ENCODE results near the gene LCA5L. TPM values are rescaled to one million over a fixed set of nuclear protein-coding genes. Genes with fewer than 3 reads are reported as not detected.
A peak's percentile ranks its signal among the peaks of the same experiment; 100 is the strongest.

The LCA5L gene
- total and polyA plus RNA-seq, 2 of the 13 experiments (the other 11 are each of a cell fraction or from before 2014, with no cell fraction given): 0.13 to 0.55 TPM

GRCh38 chr21:39463308-39463707 lies 17.7 kb upstream of the LCA5L start (continued):
- no peak for TF ChIP-seq SIN3B (IDR thresholded peaks at IDR 0.05; ENCODE audit: low read length)

DNA sequence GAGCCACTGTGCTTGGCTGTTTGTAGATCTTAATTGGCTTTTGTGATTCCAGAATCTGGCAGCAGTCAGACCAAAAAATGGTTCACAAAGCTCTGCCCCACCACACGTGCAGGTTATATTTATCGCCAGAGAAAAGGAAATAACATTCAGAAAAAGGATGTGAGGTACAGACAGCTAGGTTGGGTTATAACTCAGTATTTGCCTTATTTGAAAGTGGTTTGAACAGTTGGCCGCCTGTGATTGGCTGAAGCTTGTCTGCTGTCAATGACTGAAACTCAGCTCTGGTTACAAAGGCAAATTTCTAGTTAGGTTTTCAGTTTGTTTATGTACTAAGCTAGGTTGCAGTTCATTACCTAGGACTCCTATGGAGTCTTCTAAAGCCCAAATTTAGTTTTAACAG lies 15.8 kb upstream of the LCA5L start:
- DNase-seq (ENCODE audit: low spot score): no peak
- ATAC-seq: no peak
- ChIA-PET POLR2A (no interaction called here), CTCF (ENCODE audit: low intra/inter-chr PET ratio, low total read pairs) (no interaction called here)
- BruUV-seq (replicated peaks): no TSS peak
- Histone ChIP-seq H3K9ac (ENCODE audit: insufficient read depth, low read depth, low read length) (no peak overlapping the region), H4K20me1 (ENCODE audit: insufficient read depth, low read length) (no peaks in the 10 kb centered on the region), H3K4me3 (replicated peaks in 1 of 3; ENCODE audit: insufficient read depth in 1 of 3, low read depth in 2 of 3, low read length in 3 of 3) (no peak overlapping the region), H3K27ac (ENCODE audit: extremely low read length, insufficient read depth, low read length) (no peak overlapping the region), H3K9me3 (ENCODE audit: low read length) (no peaks in the 10 kb centered on the region), H3K27me3 (ENCODE audit: control insufficient read depth in 1 of 2, insufficient read depth in 2 of 2, low read length in 2 of 2) (no peaks in the 10 kb centered on the region), H3K79me2 (ENCODE audit: insufficient read depth, low read length) (no peaks in the 10 kb centered on the region), H3K4me1 (ENCODE audit: insufficient read depth, low read length) (no peaks in the 10 kb centered on the region), H2AFZ (ENCODE audit: low read length) (no peak overlapping the region), H3K4me2 (ENCODE audit: low read depth, low read length) (no peak overlapping the region), H3K36me3 (replicated peaks in 1 of 2; ENCODE audit: control insufficient read depth in 1 of 2, insufficient read depth in 2 of 2, low read length in 2 of 2) (no peaks in the 10 kb centered on the region)
- intact Hi-C loops (cut with micrococcal nuclease; ENCODE audit: unreplicated experiment): no loop called here
- no peak for FAIRE-seq
- WGBS (ENCODE audit: low lambda C conversion rate): 48% methylated on average over 3 of the region's 3 CpGs
- TF ChIP-seq SETDB1 (CRISPR knock-in tag; IDR thresholded peaks at IDR 0.05; ENCODE audit: borderline replicate concordance) (no peak), JUNB (CRISPR knock-in tag; IDR thresholded peaks at IDR 0.05; ENCODE audit: borderline replicate concordance) (no peak), MED8 (CRISPR knock-in tag; IDR thresholded peaks at IDR 0.05; ENCODE audit: insufficient replicate concordance) (no peak)
- TF ChIP-seq, protein P1, sequence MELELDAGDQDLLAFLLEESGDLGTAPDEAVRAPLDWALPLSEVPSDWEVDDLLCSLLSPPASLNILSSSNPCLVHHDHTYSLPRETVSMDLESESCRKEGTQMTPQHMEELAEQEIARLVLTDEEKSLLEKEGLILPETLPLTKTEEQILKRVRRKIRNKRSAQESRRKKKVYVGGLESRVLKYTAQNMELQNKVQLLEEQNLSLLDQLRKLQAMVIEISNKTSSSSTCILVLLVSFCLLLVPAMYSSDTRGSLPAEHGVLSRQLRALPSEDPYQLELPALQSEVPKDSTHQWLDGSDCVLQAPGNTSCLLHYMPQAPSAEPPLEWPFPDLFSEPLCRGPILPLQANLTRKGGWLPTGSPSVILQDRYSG (CRISPR knock-in tag; IDR thresholded peaks at IDR 0.05): no peak
- in situ Hi-C loops (cut with HindIII; ENCODE audit: extremely low pct_ligation_motif_present, low pct_unique_long_range_greater_than_20kb): no loop called here

DNA sequence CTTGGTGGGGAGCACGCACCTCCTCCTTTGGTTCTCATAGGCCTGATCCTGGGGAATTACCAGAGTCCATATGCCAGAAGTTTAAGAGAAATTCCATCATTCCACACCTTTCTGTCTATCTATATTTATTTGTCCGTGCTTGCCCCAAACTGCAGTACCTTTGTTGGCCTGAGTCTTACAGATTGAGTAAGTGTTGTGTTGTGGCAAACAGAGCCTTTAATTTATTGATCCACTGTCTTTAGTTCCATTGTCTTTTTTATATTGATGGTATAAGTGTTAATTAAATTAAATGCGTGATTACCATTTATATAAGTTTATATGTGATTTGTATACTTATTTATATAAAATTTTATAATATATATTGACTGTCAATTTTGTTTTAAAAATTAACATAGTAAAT lies 11.1 kb upstream of the LCA5L start:
- no peak overlapping the region for H2AFZ ChIP-seq (ENCODE audit: low read length)

More for the DNA sequence above, 11.1 kb upstream of the LCA5L start:
- Histone ChIP-seq H3K36me3 (replicated peaks in 1 of 2; ENCODE audit: control insufficient read depth in 1 of 2, insufficient read depth in 2 of 2, low read length in 2 of 2) (no peaks in the 10 kb centered on the region), H3K4me1 (ENCODE audit: insufficient read depth, low read length) (0 out of 2 replicates have a peak, but pooled peaks cover under 1% of the 10 kb centered on the region), H4K20me1 (ENCODE audit: insufficient read depth, low read length) (no peaks in the 10 kb centered on the region), H3K79me2 (ENCODE audit: insufficient read depth, low read length) (no peaks in the 10 kb centered on the region), H3K4me3 (replicated peaks in 1 of 3; ENCODE audit: insufficient read depth in 1 of 3, low read depth in 2 of 3, low read length in 3 of 3) (no peak overlapping the region), H3K4me2 (ENCODE audit: low read depth, low read length) (no peak overlapping the region), H3K27ac (ENCODE audit: extremely low read length, insufficient read depth, low read length) (no peak overlapping the region), H3K9ac (ENCODE audit: insufficient read depth, low read depth, low read length) (no peak overlapping the region), H3K9me3 (ENCODE audit: low read length) (no peaks in the 10 kb centered on the region), H3K27me3 (ENCODE audit: control insufficient read depth in 1 of 2, insufficient read depth in 2 of 2, low read length in 2 of 2) (no peaks in the 10 kb centered on the region)
- intact Hi-C loops (cut with micrococcal nuclease; ENCODE audit: unreplicated experiment): no loop called here
- DNase-seq (ENCODE audit: low spot score) (peak; percentile 14), ATAC-seq (peak; percentile 76), FAIRE-seq (no peak)
- WGBS (ENCODE audit: low lambda C conversion rate): 6% methylated on average over 2 of the region's 3 CpGs
- CTCF ChIA-PET (ENCODE audit: low intra/inter-chr PET ratio, low total read pairs): no interaction called here
- in situ Hi-C loops (cut with HindIII; ENCODE audit: extremely low pct_ligation_motif_present, low pct_unique_long_range_greater_than_20kb): no loop called here
- BruUV-seq (replicated peaks): no TSS peak
- POLR2A ChIA-PET: no interaction called here
- no peak for TF ChIP-seq FOXA3 (CRISPR knock-in tag; IDR thresholded peaks at IDR 0.05)
